Neural progenitor cell (in vitro differentiated cells): Measurements from ENCODE around the gene COL26A1. TPM values are rescaled to one million over a fixed set of nuclear protein-coding genes. Genes with fewer than 3 reads are reported as not detected.
"Not testable (repeated sequence)": the region's sequence is repeated elsewhere in the genome, so short reads cannot be mapped to it uniquely, and the experiment has no call there.

Source experiments
- DNase-seq: peaks from one replicate; pipeline ENCODE4 v3.0.0-alpha.2; 2016; ENCODE audit warnings: low spot score
- H2AFZ ChIP-seq: fragments of 200-600 bp; sonication (generic); replicated peaks from 2 replicates; pipeline ENCODE4 v1.6.1; 2016; ENCODE audit warnings: antibody characterized with exemption
- H3F3A ChIP-seq: fragments of 200-600 bp; sonication (generic); 2 replicates; pipeline ENCODE4 v1.6.1; 2016; ENCODE audit warnings: antibody characterized with exemption, low read depth
- H3K27ac ChIP-seq: fragments of 200-600 bp; sonication (generic); 2 replicates; pipeline ENCODE4 v1.5.1; 2016; ENCODE audit warnings: mild to moderate bottlenecking
- H3K27me3 ChIP-seq: fragments of 200-600 bp; sonication (generic); 2 replicates; pipeline ENCODE4 v1.6.1; 2016; ENCODE audit warnings: mild to moderate bottlenecking, moderate library complexity
- H3K36me3 ChIP-seq: fragments of 200-600 bp; sonication (generic); 2 replicates; pipeline ENCODE4 v1.5.1; 2016
- H3K4me1 ChIP-seq: fragments of 200-600 bp; sonication (generic); 2 replicates; pipeline ENCODE4 v1.6.1; 2016; ENCODE audit warnings: mixed run types
- H3K4me2 ChIP-seq: fragments of 200-600 bp; sonication (generic); 2 replicates; pipeline ENCODE4 v1.6.1; 2016
- H3K4me3 ChIP-seq: fragments of 200-600 bp; sonication (generic); 2 replicates; pipeline ENCODE4 v1.5.1; 2016
- H3K79me2 ChIP-seq: fragments of 200-600 bp; sonication (generic); 2 replicates; pipeline ENCODE4 v1.6.1; 2016; ENCODE audit warnings: low read depth
- H3K9ac ChIP-seq: fragments of 200-600 bp; sonication (generic); 2 replicates; pipeline ENCODE4 v1.6.1; 2016
- H3K9me3 ChIP-seq: fragments of 200-600 bp; sonication (generic); 2 replicates; pipeline ENCODE4 v1.5.1; 2016; ENCODE audit warnings: low read depth
- H4K20me1 ChIP-seq: fragments of 200-600 bp; sonication (generic); 2 replicates; pipeline ENCODE4 v1.6.1; 2016; ENCODE audit warnings: low read depth
- H3K27ac Mint-ChIP-seq: 3 replicates; pipeline ENCODE4 v1.8.0; 2021; ENCODE audit warnings: mixed read lengths
- H3K27me3 Mint-ChIP-seq: 2 replicates; pipeline ENCODE4 v1.8.0; 2022; ENCODE audit warnings: low read depth, mild to moderate bottlenecking, inconsistent platforms, moderate library complexity, mixed read lengths; ENCODE audit not compliant: insufficient read depth
- H3K36me3 Mint-ChIP-seq: 3 replicates; pipeline ENCODE4 v1.8.0; 2021; ENCODE audit warnings: mixed read lengths
- H3K4me1 Mint-ChIP-seq: 3 replicates; pipeline ENCODE4 v1.8.0; 2021; ENCODE audit warnings: mixed read lengths
- H3K4me3 Mint-ChIP-seq: 3 replicates; pipeline ENCODE4 v1.8.0; 2021; ENCODE audit warnings: mild to moderate bottlenecking, moderate library complexity, mixed read lengths
- H3K9me3 Mint-ChIP-seq: 3 replicates; pipeline ENCODE4 v1.8.0; 2020; ENCODE audit warnings: mixed read lengths
- EZH2 ChIP-seq: fragments of 200-600 bp; sonication (generic); IDR thresholded peaks from 2 replicates; pipeline ENCODE4 v1.6.1; 2017; ENCODE audit warnings: antibody characterized with exemption, mild to moderate bottlenecking, moderate library complexity
- EZH2phosphoT487 ChIP-seq: fragments of 200-600 bp; sonication (generic); IDR thresholded peaks from 2 replicates; pipeline ENCODE4 v1.6.1; 2017; ENCODE audit warnings: antibody characterized with exemption
- total RNA-seq: library from RNA; depleted of rRNA; stranded (reverse); fragments of >200 nt; gene quantifications from 2 replicates; pipeline ENCODE4 v1.2.3, GENCODE V29; 2015; ENCODE audit warnings: low replicate concordance
- TF ChIP-seq, protein P1 (sequence below): fragments of 200-600 bp; sonication (generic); IDR thresholded peaks from 2 replicates; pipeline ENCODE4 v1.5.1; 2017; ENCODE audit warnings: antibody characterized with exemption, mild to moderate bottlenecking

The COL26A1 gene
- total RNA-seq, 1 donor from 2014 or later = 26.7 TPM

DNA sequence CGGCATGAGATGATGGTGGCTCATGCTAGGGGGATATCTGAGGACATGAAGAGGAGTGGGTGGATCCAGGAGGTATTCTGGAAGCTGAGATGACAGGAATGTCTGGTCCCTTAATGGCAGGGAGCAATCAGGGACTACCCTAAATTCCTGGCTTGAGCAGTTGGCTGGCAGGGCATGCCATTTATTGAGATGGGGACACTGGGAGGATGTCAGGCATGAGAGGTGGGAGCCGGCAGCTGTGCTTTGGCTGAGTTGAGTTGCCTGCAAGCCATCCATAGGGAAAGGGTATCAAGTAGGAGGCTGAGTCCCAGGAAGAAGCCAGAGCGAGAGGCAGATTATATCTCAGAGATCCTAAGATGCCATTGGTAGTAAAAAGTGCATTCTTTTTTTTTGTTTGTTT is 69.6 kb downstream of the COL26A1 start:
- Mint-ChIP-seq H3K27me3 (peaks cover 3% of the 10 kb centered on the region), H3K27ac (peak overlapping the region; percentile 86), H3K4me1 (peaks cover 26% of the 10 kb centered on the region), H3K36me3 (peaks cover 8% of the 10 kb centered on the region), H3K4me3 (no peak overlapping the region), H3K9me3 (no peaks in the 10 kb centered on the region)
- H3K9ac ChIP-seq = no peak overlapping the region
- no peaks in the 10 kb centered on the region for H3K79me2 ChIP-seq
- peaks cover 5% of the 10 kb centered on the region for H3F3A ChIP-seq
- no peak overlapping the region for H3K4me3 ChIP-seq
- no peak overlapping the region for H2AFZ ChIP-seq
- peaks cover 10% of the 10 kb centered on the region for H4K20me1 ChIP-seq
- H3K27me3 ChIP-seq = no peaks in the 10 kb centered on the region
- no peak overlapping the region for H3K4me2 ChIP-seq
- no peaks in the 10 kb centered on the region for H3K9me3 ChIP-seq
- TF ChIP-seq EZH2phosphoT487 = no peak
- TF ChIP-seq EZH2 = no peak
- TF ChIP-seq, protein P1, sequence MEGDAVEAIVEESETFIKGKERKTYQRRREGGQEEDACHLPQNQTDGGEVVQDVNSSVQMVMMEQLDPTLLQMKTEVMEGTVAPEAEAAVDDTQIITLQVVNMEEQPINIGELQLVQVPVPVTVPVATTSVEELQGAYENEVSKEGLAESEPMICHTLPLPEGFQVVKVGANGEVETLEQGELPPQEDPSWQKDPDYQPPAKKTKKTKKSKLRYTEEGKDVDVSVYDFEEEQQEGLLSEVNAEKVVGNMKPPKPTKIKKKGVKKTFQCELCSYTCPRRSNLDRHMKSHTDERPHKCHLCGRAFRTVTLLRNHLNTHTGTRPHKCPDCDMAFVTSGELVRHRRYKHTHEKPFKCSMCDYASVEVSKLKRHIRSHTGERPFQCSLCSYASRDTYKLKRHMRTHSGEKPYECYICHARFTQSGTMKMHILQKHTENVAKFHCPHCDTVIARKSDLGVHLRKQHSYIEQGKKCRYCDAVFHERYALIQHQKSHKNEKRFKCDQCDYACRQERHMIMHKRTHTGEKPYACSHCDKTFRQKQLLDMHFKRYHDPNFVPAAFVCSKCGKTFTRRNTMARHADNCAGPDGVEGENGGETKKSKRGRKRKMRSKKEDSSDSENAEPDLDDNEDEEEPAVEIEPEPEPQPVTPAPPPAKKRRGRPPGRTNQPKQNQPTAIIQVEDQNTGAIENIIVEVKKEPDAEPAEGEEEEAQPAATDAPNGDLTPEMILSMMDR = no peak
- H3K27ac ChIP-seq = no peak overlapping the region
- DNase-seq = no peak
- H3K4me1 ChIP-seq = peaks cover 17% of the 10 kb centered on the region
- no peaks in the 10 kb centered on the region for H3K36me3 ChIP-seq

DNA sequence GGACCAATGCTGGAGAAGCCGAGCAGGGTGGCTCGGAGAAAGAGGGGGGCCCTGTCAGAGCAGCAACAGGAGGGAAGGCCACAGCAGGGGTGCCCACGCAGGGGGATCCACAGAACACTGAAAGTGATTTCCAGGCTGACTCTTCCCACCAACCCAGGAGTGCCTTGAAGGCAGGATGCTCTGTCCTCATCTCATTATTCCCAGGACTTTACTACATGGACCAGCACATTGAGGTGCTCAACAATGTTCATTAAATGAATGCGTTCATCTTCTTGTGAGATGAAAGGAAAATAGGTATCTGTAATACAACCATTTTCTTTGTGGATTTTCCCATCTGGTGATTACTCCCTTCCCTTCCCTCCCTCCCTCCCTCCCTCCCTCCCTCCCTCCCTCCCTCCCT is 71.0 kb downstream of the COL26A1 start:
- Mint-ChIP-seq H3K27ac (no peak overlapping the region), H3K4me3 (no peak overlapping the region)
- H3F3A ChIP-seq = peaks cover 5% of the 10 kb centered on the region

DNA sequence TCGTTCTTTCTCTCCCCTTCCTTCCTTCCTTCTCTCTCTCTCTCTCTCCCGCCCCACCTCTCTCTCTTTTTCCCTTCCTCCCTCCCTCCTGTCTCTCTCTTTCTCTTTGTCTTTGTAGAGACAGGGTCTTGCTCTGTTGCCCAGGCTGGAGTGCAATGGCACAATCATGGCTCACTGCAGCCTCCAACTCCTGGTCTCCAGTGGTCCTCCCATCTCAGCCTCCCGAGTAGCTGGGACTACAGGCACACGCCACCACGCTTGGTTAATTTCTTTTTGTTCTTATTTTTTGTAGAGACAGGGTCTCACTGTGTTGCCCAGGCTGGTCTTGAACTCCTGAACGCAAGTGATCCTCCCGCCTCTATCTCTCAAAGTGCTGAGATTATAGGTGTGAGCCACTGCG is 71.5 kb downstream of the COL26A1 start:
- not testable (repeated sequence) for H3K9me3 Mint-ChIP-seq, H3K36me3 Mint-ChIP-seq, H2AFZ ChIP-seq, H3K27ac ChIP-seq, H3K36me3 ChIP-seq, H3K27me3 ChIP-seq, H3K79me2 ChIP-seq, H3K4me3 ChIP-seq, H3K27me3 Mint-ChIP-seq, H3F3A ChIP-seq, H3K9me3 ChIP-seq, H3K4me3 Mint-ChIP-seq, H3K4me2 ChIP-seq, DNase-seq, H3K9ac ChIP-seq
- H3K4me1 ChIP-seq = peaks cover 17% of the 10 kb centered on the region
- H3K27ac Mint-ChIP-seq = peak overlapping the region; percentile 72
- H3K4me1 Mint-ChIP-seq = peaks cover 24% of the 10 kb centered on the region
- peaks cover 10% of the 10 kb centered on the region for H4K20me1 ChIP-seq

More for the DNA sequence above, 71.0 kb downstream of the COL26A1 start:
- H3K4me1 ChIP-seq = peaks cover 17% of the 10 kb centered on the region
- DNase-seq = no peak
- no peak overlapping the region for H3K4me3 ChIP-seq
- peaks cover 24% of the 10 kb centered on the region for H3K4me1 Mint-ChIP-seq
- H4K20me1 ChIP-seq = peaks cover 10% of the 10 kb centered on the region
- H3K27ac ChIP-seq = no peak overlapping the region
- peaks cover 6% of the 10 kb centered on the region for H3K36me3 Mint-ChIP-seq
- H3K9ac ChIP-seq = no peak overlapping the region
- peaks cover 6% of the 10 kb centered on the region for H3K27me3 Mint-ChIP-seq
- H3K4me2 ChIP-seq = no peak overlapping the region
- no peaks in the 10 kb centered on the region for H3K27me3 ChIP-seq
- no peak overlapping the region for H2AFZ ChIP-seq
- H3K79me2 ChIP-seq = no peaks in the 10 kb centered on the region
- no peaks in the 10 kb centered on the region for H3K36me3 ChIP-seq
- no peaks in the 10 kb centered on the region for H3K9me3 Mint-ChIP-seq
- H3K9me3 ChIP-seq = no peaks in the 10 kb centered on the region
- TF ChIP-seq, protein P1 = no peak
- no peak for TF ChIP-seq EZH2
- no peak for TF ChIP-seq EZH2phosphoT487

DNA sequence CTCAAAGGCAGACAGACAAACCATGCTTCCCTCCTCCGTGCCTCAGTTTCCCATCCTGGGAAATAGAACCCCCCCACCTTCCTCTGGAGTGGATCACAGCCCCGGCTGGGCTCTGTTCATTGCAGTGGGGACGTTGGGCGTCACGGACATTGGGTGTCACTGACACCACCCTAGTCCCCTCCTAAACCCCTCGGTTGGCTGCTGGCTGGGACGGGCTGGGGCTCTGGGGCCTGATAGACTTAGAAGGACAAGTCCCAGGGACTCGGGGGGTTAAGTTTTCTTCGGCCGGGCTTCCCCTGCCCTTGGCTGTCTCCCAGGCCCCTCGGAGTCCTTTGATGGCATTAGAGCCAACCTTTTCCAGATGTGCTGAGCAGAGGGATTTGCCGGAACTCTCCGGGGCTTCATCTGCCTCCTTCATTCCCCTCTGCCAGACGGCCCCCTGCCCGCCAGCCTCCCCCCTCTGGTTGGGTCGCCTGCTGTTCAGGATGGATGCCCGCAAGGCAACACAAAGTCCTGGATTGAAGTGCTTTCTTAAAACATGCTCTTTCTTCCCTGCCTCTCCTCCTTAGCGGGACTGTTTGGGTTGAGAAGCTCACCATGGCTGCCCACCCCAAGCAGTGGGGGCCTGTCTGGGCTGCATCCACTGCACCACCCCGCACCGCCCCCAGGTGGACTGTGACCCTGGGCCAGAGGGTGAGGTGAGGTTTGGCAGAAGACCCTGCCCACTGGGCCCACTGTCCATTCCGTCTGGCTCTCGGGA is 73.0 kb downstream of the COL26A1 start:
- Mint-ChIP-seq H3K4me1 (peaks cover 24% of the 10 kb centered on the region), H3K4me3 (no peak overlapping the region), H3K9me3 (no peaks in the 10 kb centered on the region), H3K27ac (no peak overlapping the region), H3K27me3 (peaks cover 6% of the 10 kb centered on the region), H3K36me3 (peaks cover 6% of the 10 kb centered on the region)
- H3K9ac ChIP-seq = no peak overlapping the region
- peak; percentile 30 for DNase-seq
- H3K27ac ChIP-seq = no peak overlapping the region
- no peaks in the 10 kb centered on the region for H3K27me3 ChIP-seq
- H3F3A ChIP-seq = peaks cover 5% of the 10 kb centered on the region
- H2AFZ ChIP-seq = no peak overlapping the region
- no peak overlapping the region for H3K4me3 ChIP-seq
- H3K4me1 ChIP-seq = peaks cover 17% of the 10 kb centered on the region
- TF ChIP-seq, protein P1 = peak; percentile 20
- TF ChIP-seq EZH2phosphoT487 = no peak
- H3K79me2 ChIP-seq = no peaks in the 10 kb centered on the region
- no peaks in the 10 kb centered on the region for H3K36me3 ChIP-seq
- H4K20me1 ChIP-seq = peaks cover 10% of the 10 kb centered on the region
- H3K9me3 ChIP-seq = no peaks in the 10 kb centered on the region
- H3K4me2 ChIP-seq = peak overlapping the region; percentile 27
